GM18507 (cell line): ENCODE measurements around the gene PRRC2C.
"Not testable (repeated sequence)": the region's sequence is repeated elsewhere in the genome, so short reads cannot be mapped to it uniquely, and the experiment has no call there.

ENCODE experiments used
- DNase-seq: peaks from one replicate; pipeline ENCODE4 v3.0.0; 2011; ENCODE audit warnings: low read depth; ENCODE audit not compliant: insufficient read length; ENCODE audit errors: extremely low spot score
- FAIRE-seq: peaks from 2 replicates; lab custom pipeline; 2011; peaks lifted over from hg19 to GRCh38; lab: Jason Lieb, UNC

Gene PRRC2C

GRCh38 chr1:171576144-171576543 is 90.8 kb downstream of the PRRC2C start:
- FAIRE-seq: no peak
- DNase-seq: no peak

GRCh38 chr1:171581226-171581625 is 95.9 kb downstream of the PRRC2C start:
- DNase-seq: no peak
- FAIRE-seq: no peak

GRCh38 chr1:171581766-171582165 is 96.4 kb downstream of the PRRC2C start:
- DNase-seq: no peak
- FAIRE-seq: no peak

- FAIRE-seq (no peak), DNase-seq (no peak)
Observed at GRCh38 chr1:171582589-171582988, 97.3 kb downstream of the PRRC2C start.

GRCh38 chr1:171583591-171584201 is 98.4 kb downstream of the PRRC2C start:
- FAIRE-seq: no peak

GRCh38 chr1:171585715-171586114 is 100.4 kb downstream of the PRRC2C start:
- FAIRE-seq: no peak
- DNase-seq: no peak

More at GRCh38 chr1:171583591-171584201, 98.4 kb downstream of the PRRC2C start:
- DNase-seq: no peak

GRCh38 chr1:171588230-171588629 is 102.9 kb downstream of the PRRC2C start:
- DNase-seq (no peak), FAIRE-seq (peak; percentile 31)

- no peak for FAIRE-seq
Observed at GRCh38 chr1:171590022-171590421, 104.7 kb downstream of the PRRC2C start.

GRCh38 chr1:171595324-171595723 is 110.0 kb downstream of the PRRC2C start:
- DNase-seq (no peak), FAIRE-seq (no peak)

More at GRCh38 chr1:171590022-171590421, 104.7 kb downstream of the PRRC2C start:
- DNase-seq: no peak

- DNase-seq: no peak
- FAIRE-seq: no peak
Observed at GRCh38 chr1:171596119-171596518, 110.8 kb downstream of the PRRC2C start.

GRCh38 chr1:171596705-171597104 is 111.4 kb downstream of the PRRC2C start:
- no peak for DNase-seq
- no peak for FAIRE-seq

- DNase-seq (no peak), FAIRE-seq (no peak)
Observed at GRCh38 chr1:171597203-171597602, 111.9 kb downstream of the PRRC2C start.

- peak; percentile 83 for FAIRE-seq
- DNase-seq: not testable (repeated sequence)
Observed at GRCh38 chr1:171600310-171600709, 115.0 kb downstream of the PRRC2C start.

GRCh38 chr1:171600862-171601261 is 115.5 kb downstream of the PRRC2C start:
- DNase-seq: no peak
- FAIRE-seq: no peak

- not testable (repeated sequence) for FAIRE-seq
Observed at GRCh38 chr1:171603042-171603441, 117.7 kb downstream of the PRRC2C start.

GRCh38 chr1:171606402-171606941 is 121.1 kb downstream of the PRRC2C start:
- FAIRE-seq: peak; percentile 87
- DNase-seq: no peak

More at GRCh38 chr1:171603042-171603441, 117.7 kb downstream of the PRRC2C start:
- DNase-seq: not testable (repeated sequence)

GRCh38 chr1:171610385-171610784 is 125.1 kb downstream of the PRRC2C start:
- FAIRE-seq (peak; percentile 69), DNase-seq (no peak)

GRCh38 chr1:171611306-171611705 is 126.0 kb downstream of the PRRC2C start:
- no peak for FAIRE-seq
- DNase-seq: no peak

- DNase-seq (no peak), FAIRE-seq (no peak)
Observed at GRCh38 chr1:171613282-171613681, 128.0 kb downstream of the PRRC2C start.

GRCh38 chr1:171615122-171615906 is 130.0 kb downstream of the PRRC2C start:
- DNase-seq: not testable (repeated sequence)
- peak; percentile 67 for FAIRE-seq

- FAIRE-seq: no peak
- DNase-seq: no peak
Observed at GRCh38 chr1:171616586-171616985, 131.3 kb downstream of the PRRC2C start.
